Right renal pelvis (tissue), 4 donors: ENCODE results near the gene TMEM237. TPM values are rescaled to one million over a fixed set of nuclear protein-coding genes. Genes with fewer than 3 reads are reported as not detected.

Experiments
- polyA plus RNA-seq, 4 donors: library from polyadenylated mRNA; unstranded; fragments of 120-200 nt; gene quantifications; one replicate each; pipeline ENCODE4 v1.2.1, GENCODE V29; 2013; ENCODE audit not compliant: insufficient read length in 4 of 4

The TMEM237 gene
- polyA plus RNA-seq, 4 donors: 48.3 to 57.0 (median 54.3) TPM

Other genes starting within 250 kb of the TMEM237 start
- 10 to 100 TPM; 38.7 to 48.4 (median 45.3) TPM for gene TRAK2, start 192.0 kb downstream of the TMEM237 start, polyA plus RNA-seq
- gene STRADB, start 191.8 kb downstream of the TMEM237 start, polyA plus RNA-seq: 10 to 100 TPM; 72.1 to 99.2 (median 90.8) TPM
- gene MPP4, start 55.1 kb upstream of the TMEM237 start, polyA plus RNA-seq: under 1 TPM; 0.15 to 0.23 (median 0.17) TPM
- gene ALS2, start 137.4 kb upstream of the TMEM237 start, polyA plus RNA-seq: 10 to 100 TPM; 22.7 to 28.3 (median 26.7) TPM
- 1 to 10 TPM in 3 of 4 donors, under 1 TPM in 1; 0.99 to 1.3 (median 1.1) TPM for gene CDK15, start 163.0 kb upstream of the TMEM237 start, polyA plus RNA-seq